AG09319 (cell line): ENCODE results near the gene STK32B.
"Not testable (repeated sequence)": the region's sequence is repeated elsewhere in the genome, so short reads cannot be mapped to it uniquely, and the experiment has no call there.

Experiments used
- DNase-seq: peaks from one replicate; pipeline ENCODE4 v3.0.0-alpha.2; 2010; ENCODE audit warnings: low read depth; ENCODE audit errors: extremely low read depth
- CTCF ChIP-seq: IDR thresholded peaks from 2 replicates; pipeline ENCODE4 v1.5.1; 2011; ENCODE audit warnings: low read depth, mild to moderate bottlenecking, inconsistent platforms, low read length, moderate library complexity

The STK32B gene

GRCh38 chr4:5165420-5166369 is 114.4 kb downstream of the STK32B start:
- TF ChIP-seq CTCF = no peak
- DNase-seq = no peak

- no peak for TF ChIP-seq CTCF
Measured at GRCh38 chr4:5166377-5166776, 115.1 kb downstream of the STK32B start.

GRCh38 chr4:5168891-5169290 is 117.6 kb downstream of the STK32B start:
- no peak for DNase-seq

More at GRCh38 chr4:5166377-5166776, 115.1 kb downstream of the STK32B start:
- no peak for DNase-seq

GRCh38 chr4:5175836-5176235 is 124.6 kb downstream of the STK32B start:
- not testable (repeated sequence) for DNase-seq

More at GRCh38 chr4:5168891-5169290, 117.6 kb downstream of the STK32B start:
- TF ChIP-seq CTCF = no peak

GRCh38 chr4:5184606-5185005 is 133.3 kb downstream of the STK32B start:
- no peak for DNase-seq
- no peak for TF ChIP-seq CTCF

GRCh38 chr4:5185551-5185950 is 134.3 kb downstream of the STK32B start:
- no peak for TF ChIP-seq CTCF

GRCh38 chr4:5186271-5187064 is 135.2 kb downstream of the STK32B start:
- no peak for TF ChIP-seq CTCF
- no peak for DNase-seq

More at GRCh38 chr4:5185551-5185950, 134.3 kb downstream of the STK32B start:
- DNase-seq = no peak
